K562 (cell line): ENCODE data around the gene PTCH1. TPM values are rescaled to one million over a fixed set of nuclear protein-coding genes. Genes with fewer than 3 reads are reported as not detected.

Experiments
- CAMTA2 ChIP-seq: fragments of 250-450 bp; sonication (Bioruptor Pico); conservative IDR thresholded peaks from 2 replicates; pipeline ENCODE4 v1.5.1; 2022
- FOXP4 ChIP-seq: sonication (generic); formaldehyde crosslinking; IDR thresholded peaks from 2 replicates; pipeline ENCODE4 v1.8.0; 2022; ENCODE audit warnings: mild to moderate bottlenecking, missing genetic modification reagents, borderline replicate concordance
- LEF1 ChIP-seq: fragments of 450-650 bp; IDR thresholded peaks from 2 replicates; pipeline ENCODE4 v1.6.1; 2016; ENCODE audit warnings: mild to moderate bottlenecking
- MGA ChIP-seq: fragments of 450-650 bp; IDR thresholded peaks from 2 replicates; pipeline ENCODE4 v1.6.1; 2016; ENCODE audit warnings: mild to moderate bottlenecking, moderate library complexity
- NFE2L1 ChIP-seq: fragments of 450-650 bp; IDR thresholded peaks from 2 replicates; pipeline ENCODE4 v1.6.1; 2016; ENCODE audit warnings: missing genetic modification characterization, low read depth, mild to moderate bottlenecking, missing compliant biosample characterization, moderate library complexity, borderline replicate concordance
- POLR3A ChIP-seq: IDR thresholded peaks from 2 replicates; pipeline ENCODE4 v1.6.1; 2011; ENCODE audit warnings: borderline replicate concordance, mild to moderate bottlenecking, moderate library complexity; ENCODE audit not compliant: insufficient read length, insufficient read depth; ENCODE audit errors: extremely low read depth
- TOE1 ChIP-seq, 2 experiments: fragments of 450-650 bp in 1 of 2; sonication (generic) in 1 of 2; formaldehyde crosslinking in 1 of 2; IDR thresholded peaks; 2 replicates each; pipeline versions ENCODE4 v1.7.1 to v1.8.0; 2016 to 2022; ENCODE audit warnings: borderline replicate concordance in 2 of 2, mild to moderate bottlenecking in 2 of 2, antibody characterized with exemption in 1 of 2, inconsistent platforms in 1 of 2, low read depth in 1 of 2, missing genetic modification reagents in 1 of 2, moderate library complexity in 1 of 2
- U2AF2 ChIP-seq: fragments of 200-400 bp; formaldehyde crosslinking; optimal IDR thresholded peaks from 2 replicates; pipeline ENCODE3; 2017; ENCODE audit warnings: low read depth, mild to moderate bottlenecking, low read length
- ZNF57 ChIP-seq: fragments of 450-650 bp; formaldehyde crosslinking; IDR thresholded peaks from 2 replicates; pipeline ENCODE4 v1.4.0; 2020; ENCODE audit warnings: mild to moderate bottlenecking, moderate library complexity
- polyA plus RNA-seq, 8 experiments: library from polyadenylated mRNA; depleted of rRNA in 4 of 8; stranded (reverse) in 5 of 8; unstranded in 3 of 8; fragments of >200 nt; fragmentation: Nextera tagmentation in 2 of 8; fragmentation: Illumina TruSeq in 1 of 8; extraction: Ambion mirVana in 2 of 8; extraction: Trizol in 1 of 8; gene quantifications; 2 replicates each; pipeline versions ENCODE4 v1.2.1 to v1.2.3, GENCODE V29; 2011 to 2014; ENCODE audit warnings: inconsistent platforms in 1 of 8, missing spikeins in 1 of 8
- total RNA-seq, 7 experiments: library from RNA; depleted of rRNA in 6 of 7; stranded (reverse); fragments of >200 nt in 6 of 7; fragmentation: Illumina TruSeq in 2 of 7; extraction: Trizol in 2 of 7; gene quantifications; 2 replicates each; pipeline versions ENCODE4 v1.2.1 to v1.2.3, GENCODE V29; 2011 to 2021; ENCODE audit warnings: low replicate concordance in 1 of 7

The PTCH1 gene
- total and polyA plus RNA-seq, 9 of the 15 experiments (the other 6 are each of a cell fraction or from before 2014, with no cell fraction given): 0.70 to 9.9 (median 3.8) TPM

- TF ChIP-seq MGA: peak; percentile 90
- peak; percentile 69; the same call in 1 of the 2 replicates for TF ChIP-seq LEF1
- no peak for TF ChIP-seq ZNF57 (CRISPR knock-in tag)
- 0 out of 2 replicates have a peak, but pooled peaks have one; percentile 21 for TF ChIP-seq NFE2L1
- TF ChIP-seq FOXP4 (CRISPR knock-in tag): peak; percentile 75; the same call in 1 of the 2 replicates
- no peak for TF ChIP-seq POLR3A
- no peak; the same call in 1 of the 2 replicates for TF ChIP-seq TOE1 (IDR thresholded peaks at IDR 0.05; ENCODE audit: borderline replicate concordance)
- 0 out of 2 replicates have a peak, but pooled peaks have one; percentile 18 for TF ChIP-seq TOE1 (CRISPR knock-in tag; IDR thresholded peaks at IDR 0.05; ENCODE audit: borderline replicate concordance, low read depth)
- no peak for TF ChIP-seq CAMTA2 (CRISPR knock-in tag)
- no peak for TF ChIP-seq U2AF2
These were observed 82.4 kb downstream of the PTCH1 start (continued) for GRCh38 chr9:95434116-95435073.
